Loucy (cell line): ENCODE measurements around the gene TET3.

Source experiments
- EZH2phosphoT487 ChIP-seq: fragments of 200-600 bp; IDR thresholded peaks from 2 replicates; pipeline ENCODE4 v1.6.1; 2018; ENCODE audit warnings: antibody characterized with exemption, mild to moderate bottlenecking, moderate library complexity, borderline replicate concordance
- TF ChIP-seq, protein P1 (sequence below): fragments of 200-600 bp; sonication (generic); conservative IDR thresholded peaks from 2 replicates; pipeline ENCODE4 v1.5.1; 2014; ENCODE audit warnings: mild to moderate bottlenecking, antibody characterized with exemption, low read length

DNA sequence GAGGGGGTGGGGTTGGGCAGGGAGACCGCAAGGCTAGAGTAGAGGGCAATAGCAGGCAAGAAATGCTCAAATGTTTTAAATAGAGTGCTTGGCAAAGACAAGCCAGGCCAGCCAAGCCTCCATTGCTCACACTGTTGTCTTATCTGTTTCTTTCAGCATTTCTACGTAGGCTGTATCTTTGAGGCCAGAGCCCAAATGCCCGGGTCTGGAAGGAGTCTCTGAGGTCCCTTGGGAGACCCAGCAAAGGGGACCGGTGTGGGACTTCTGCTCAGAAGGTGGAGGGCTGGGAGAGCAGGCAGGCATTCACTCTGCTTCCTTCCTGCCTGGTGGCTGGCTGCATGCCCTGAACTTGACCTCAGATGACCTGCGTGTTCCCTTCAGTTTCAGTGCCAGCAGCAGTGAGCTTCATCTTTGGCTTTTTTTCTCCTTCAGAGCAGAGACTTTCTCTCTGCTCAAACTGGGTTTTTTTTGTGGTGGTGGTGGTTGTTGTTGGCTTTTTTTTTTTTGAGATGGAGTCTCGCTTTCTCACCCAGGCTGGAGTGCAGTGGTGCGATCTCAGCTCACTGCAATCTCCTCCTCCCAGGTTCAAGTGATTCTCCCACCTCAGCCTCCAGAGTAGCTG, 13.7 kb upstream of the TET3 start:
- TF ChIP-seq, protein P1, sequence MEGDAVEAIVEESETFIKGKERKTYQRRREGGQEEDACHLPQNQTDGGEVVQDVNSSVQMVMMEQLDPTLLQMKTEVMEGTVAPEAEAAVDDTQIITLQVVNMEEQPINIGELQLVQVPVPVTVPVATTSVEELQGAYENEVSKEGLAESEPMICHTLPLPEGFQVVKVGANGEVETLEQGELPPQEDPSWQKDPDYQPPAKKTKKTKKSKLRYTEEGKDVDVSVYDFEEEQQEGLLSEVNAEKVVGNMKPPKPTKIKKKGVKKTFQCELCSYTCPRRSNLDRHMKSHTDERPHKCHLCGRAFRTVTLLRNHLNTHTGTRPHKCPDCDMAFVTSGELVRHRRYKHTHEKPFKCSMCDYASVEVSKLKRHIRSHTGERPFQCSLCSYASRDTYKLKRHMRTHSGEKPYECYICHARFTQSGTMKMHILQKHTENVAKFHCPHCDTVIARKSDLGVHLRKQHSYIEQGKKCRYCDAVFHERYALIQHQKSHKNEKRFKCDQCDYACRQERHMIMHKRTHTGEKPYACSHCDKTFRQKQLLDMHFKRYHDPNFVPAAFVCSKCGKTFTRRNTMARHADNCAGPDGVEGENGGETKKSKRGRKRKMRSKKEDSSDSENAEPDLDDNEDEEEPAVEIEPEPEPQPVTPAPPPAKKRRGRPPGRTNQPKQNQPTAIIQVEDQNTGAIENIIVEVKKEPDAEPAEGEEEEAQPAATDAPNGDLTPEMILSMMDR: no peak
- TF ChIP-seq EZH2phosphoT487: no peak
